GM12878 (cell line): ENCODE measurements around the gene AP2B1. TPM values are rescaled to one million over a fixed set of nuclear protein-coding genes. Genes with fewer than 3 reads are reported as not detected.

Experiments used
- ATAC-seq: fragments of 200-7000 bp; cut with Tn5 transposase; 3 replicates; pipeline ENCODE4 v1.9.1; 2020; ENCODE audit warnings: mild to moderate bottlenecking, moderate library complexity
- BruUV-seq: library from RNA; stranded (reverse); fragments of 400-500 nt; replicated peaks from 2 replicates; lab custom pipeline; 2021; lab: Mats Ljungman, UMichigan
- CTCF ChIA-PET: fragments of 300-600 bp; sonication (Branson Sonifier 250); formaldehyde crosslinking; extraction: SDS; loops from one replicate; lab custom pipeline; 2021; ENCODE audit warnings: inconsistent platforms; lab: Yijun Ruan, JAX
- POLR2A ChIA-PET: fragments of 350-600 bp; formaldehyde crosslinking; extraction: SDS; loops from one replicate; lab custom pipeline; 2021; ENCODE audit warnings: inconsistent platforms; lab: Charles Lee
- RAD21 ChIA-PET: fragments of 300-600 bp; sonication (Branson Sonifier 250); formaldehyde crosslinking; loops from one replicate; lab custom pipeline; 2023; ENCODE audit warnings: antibody characterized with exemption; ENCODE audit not compliant: unreplicated experiment; lab: Charles Lee
- SMC1A ChIA-PET: fragments of 300-600 bp; sonication (Branson Sonifier 250); formaldehyde crosslinking; loops from one replicate; lab custom pipeline; 2023; ENCODE audit not compliant: unreplicated experiment, uncharacterized antibody; lab: Charles Lee
- DNase-seq: peaks from one replicate; pipeline ENCODE4 v3.0.0-alpha.2; 2011; ENCODE audit warnings: low read depth, low spot score
- FAIRE-seq: peaks from 3 replicates; lab custom pipeline; 2011; peaks lifted over from hg19 to GRCh38; lab: Jason Lieb, UNC
- H2AFZ ChIP-seq: 2 replicates; pipeline ENCODE4 v1.6.0; 2011; ENCODE audit warnings: low read depth, low read length, control low read depth; ENCODE audit not compliant: control insufficient read depth
- H3K27ac ChIP-seq: 2 replicates; pipeline ENCODE4 v1.5.1; 2011; ENCODE audit warnings: control low read depth; ENCODE audit not compliant: control insufficient read depth, insufficient read depth
- H3K27me3 ChIP-seq, 2 experiments: replicated peaks in 1 of 2; 2 replicates each; pipeline versions ENCODE4 v1.6.0 to v1.6.1; 2011; ENCODE audit warnings: low read length in 1 of 2; ENCODE audit not compliant: control insufficient read depth in 2 of 2, insufficient read depth in 2 of 2
- H3K36me3 ChIP-seq, 2 experiments: 2 replicates each; pipeline ENCODE4 v1.5.1; 2011; ENCODE audit warnings: low read length in 1 of 2; ENCODE audit not compliant: control insufficient read depth in 2 of 2, insufficient read depth in 2 of 2
- H3K4me1 ChIP-seq: 2 replicates; pipeline ENCODE4 v1.6.1; 2011; ENCODE audit warnings: mild to moderate bottlenecking, low read length, moderate library complexity, mixed read lengths; ENCODE audit not compliant: control insufficient read depth, insufficient read depth
- H3K4me2 ChIP-seq: 2 replicates; pipeline ENCODE4 v1.6.0; 2011; ENCODE audit warnings: control low read depth; ENCODE audit not compliant: control insufficient read depth, insufficient read depth
- H3K4me3 ChIP-seq: fragments of 200-600 bp; sonication (generic); 2 replicates; pipeline ENCODE4 v1.5.1; 2016
- H3K79me2 ChIP-seq: 2 replicates; pipeline ENCODE4 v1.6.0; 2011; ENCODE audit warnings: low read length; ENCODE audit not compliant: control insufficient read depth, insufficient read depth
- H3K9ac ChIP-seq: 2 replicates; pipeline ENCODE4 v1.8.0; 2011; ENCODE audit warnings: low read length, control low read depth, mixed read lengths; ENCODE audit not compliant: control insufficient read depth, insufficient read depth
- H3K9me3 ChIP-seq: replicated peaks from 3 replicates; pipeline ENCODE4 v1.5.1; 2011; ENCODE audit warnings: mild to moderate bottlenecking, low read length; ENCODE audit not compliant: control insufficient read depth, insufficient read depth
- H4K20me1 ChIP-seq: 2 replicates; pipeline ENCODE4 v1.6.0; 2011; ENCODE audit not compliant: control insufficient read depth, insufficient read depth
- BRCA1 ChIP-seq: IDR thresholded peaks from 2 replicates; pipeline ENCODE4 v1.6.1; 2011; ENCODE audit warnings: low read depth, low read length, improper control_type of control experiment
- CEBPB ChIP-seq, 2 experiments: fragments of 150-350 bp in 1 of 2; IDR thresholded peaks; 2 replicates each; pipeline ENCODE4 v1.6.1; 2012 to 2014; ENCODE audit warnings: low read depth in 2 of 2, low read length in 2 of 2, borderline replicate concordance in 1 of 2, inconsistent platforms in 1 of 2
- DPF2 ChIP-seq: fragments of 450-650 bp; IDR thresholded peaks from 2 replicates; pipeline ENCODE4 v1.6.1; 2017; ENCODE audit warnings: mild to moderate bottlenecking
- E2F8 ChIP-seq: fragments of 450-650 bp; IDR thresholded peaks from 2 replicates; pipeline ENCODE4 v1.6.1; 2018; ENCODE audit warnings: mild to moderate bottlenecking, low read depth, moderate library complexity; ENCODE audit not compliant: partially characterized antibody
- EP300 ChIP-seq, 2 experiments: fragments of 150-350 bp in 1 of 2; IDR thresholded peaks; 2 replicates each; pipeline ENCODE4 v1.6.1; 2011 to 2012; ENCODE audit warnings: low read depth in 2 of 2, low read length in 2 of 2, borderline replicate concordance in 1 of 2, improper control_type of control experiment in 1 of 2, inconsistent platforms in 1 of 2; ENCODE audit not compliant: control insufficient read depth in 1 of 2
- EZH2 ChIP-seq: IDR thresholded peaks from 2 replicates; pipeline ENCODE4 v1.6.1; 2012; ENCODE audit warnings: low read depth, mild to moderate bottlenecking, control low read depth, inconsistent platforms, low read length, borderline replicate concordance; ENCODE audit not compliant: control insufficient read depth
- GATAD2B ChIP-seq: fragments of 450-650 bp; conservative IDR thresholded peaks from 2 replicates; pipeline ENCODE4 v1.6.1; 2017; ENCODE audit warnings: low read depth, mild to moderate bottlenecking, moderate library complexity
- KAT2A ChIP-seq: conservative IDR thresholded peaks from 2 replicates; pipeline ENCODE4 v1.6.1; 2011; ENCODE audit warnings: low read depth, low read length; ENCODE audit not compliant: control insufficient read depth
- MTA2 ChIP-seq: fragments of 450-650 bp; IDR thresholded peaks from 2 replicates; pipeline ENCODE4 v1.6.1; 2016; ENCODE audit warnings: low read depth, mild to moderate bottlenecking, moderate library complexity
- NR2F1 ChIP-seq: fragments of 450-650 bp; conservative IDR thresholded peaks from 2 replicates; pipeline ENCODE4 v1.6.1; 2017; ENCODE audit warnings: mild to moderate bottlenecking
- POLR2AphosphoS5 ChIP-seq: IDR thresholded peaks from 2 replicates; pipeline ENCODE4 v1.6.1; 2011; ENCODE audit warnings: mild to moderate bottlenecking, low read length, inconsistent platforms
- PRDM15 ChIP-seq: fragments of 450-650 bp; formaldehyde crosslinking; IDR thresholded peaks from 2 replicates; pipeline ENCODE4 v1.4.0; 2020; ENCODE audit warnings: mild to moderate bottlenecking, moderate library complexity
- SMAD5 ChIP-seq: IDR thresholded peaks from 2 replicates; pipeline ENCODE4 v1.6.1; 2016; ENCODE audit warnings: antibody characterized with exemption, low read depth
- WGBS: methylation state at CpG from one replicate; pipeline ENCODE4 v1.1.6; 2016; ENCODE audit warnings: low lambda C conversion rate; ENCODE audit not compliant: insufficient replicate concordance, insufficient coverage; ENCODE audit errors: missing lambda C conversion rate; 5-methylcytosine and 5-hydroxymethylcytosine counted together
- in situ Hi-C: fragments of 300-500 bp; cut with MboI; formaldehyde crosslinking; loops from 9 replicates; pipeline ENCODE4 v1.14.3; 2018; ENCODE audit warnings: mixed read lengths
- intact Hi-C: fragments of 100-400 bp; cut with micrococcal nuclease; formaldehyde crosslinking; loops from one replicate; pipeline ENCODE4 v1.14.2; 2022; ENCODE audit not compliant: unreplicated experiment
- polyA plus RNA-seq, 11 experiments: library from polyadenylated mRNA; depleted of rRNA in 4 of 11; unstranded in 6 of 11; stranded (reverse) in 5 of 11; fragments of >200 nt; fragmentation: Nextera tagmentation in 4 of 11; fragmentation: Illumina TruSeq in 1 of 11; extraction: Ambion mirVana in 4 of 11; extraction: Trizol in 1 of 11; gene quantifications; 1 replicate in 1 of 11; 2 replicates in 10 of 11; pipeline versions ENCODE4 v1.2.1 to v1.2.3, GENCODE V29; 2011 to 2016; ENCODE audit warnings: inconsistent platforms in 2 of 11, missing spikeins in 2 of 11, low read depth in 1 of 11
- total RNA-seq, 4 experiments: library from RNA; depleted of rRNA in 3 of 4; stranded (reverse); fragments of >200 nt in 3 of 4; fragmentation: Illumina TruSeq in 1 of 4; extraction: Trizol in 1 of 4; gene quantifications; 2 replicates each; pipeline versions ENCODE4 v1.2.1 to v1.2.3, GENCODE V29; 2013 to 2021
- TF ChIP-seq, protein P1 (sequence below): fragments of 450-650 bp; conservative IDR thresholded peaks from 2 replicates; pipeline ENCODE4 v1.6.1; 2017; ENCODE audit warnings: mild to moderate bottlenecking, moderate library complexity

Gene AP2B1
- total and polyA plus RNA-seq, 10 of the 15 experiments (the other 5 are each of a cell fraction or from before 2014, with no cell fraction given) = 18.6 to 112 (median 53.9) TPM

DNA sequence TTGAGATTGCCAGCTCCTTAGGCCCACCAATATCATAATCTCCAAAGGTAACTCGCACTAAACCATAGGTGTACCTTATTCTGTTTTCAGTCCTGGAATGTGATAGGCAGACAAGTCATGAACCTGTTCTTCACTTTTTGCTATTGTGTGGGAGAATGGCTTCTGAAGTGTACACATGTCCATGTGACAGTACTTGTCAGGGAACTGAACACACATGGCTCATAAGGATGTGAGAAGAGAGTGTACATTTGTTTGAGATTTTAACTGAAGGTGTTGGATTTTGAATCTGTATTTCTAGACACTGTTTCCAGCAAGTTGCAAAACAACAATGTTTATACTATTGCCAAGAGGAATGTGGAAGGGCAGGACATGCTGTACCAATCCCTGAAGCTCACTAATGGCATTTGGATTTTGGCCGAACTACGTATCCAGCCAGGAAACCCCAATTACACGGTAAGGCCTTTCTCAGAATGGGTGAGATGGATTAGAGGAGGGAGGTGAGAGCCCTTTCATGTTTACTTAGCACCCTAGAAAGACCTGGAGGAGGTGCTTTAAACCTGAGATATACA lies 129.9 kb downstream of the AP2B1 start:
- Histone ChIP-seq H3K9ac (no peak overlapping the region), H3K9me3 (no peaks in the 10 kb centered on the region), H3K36me3 (peaks cover 3 to 34% of the 10 kb centered on the region in 2 experiments), H2AFZ (no peak overlapping the region), H3K4me2 (no peak overlapping the region), H3K27ac (no peak overlapping the region), H3K4me3 (no peak overlapping the region), H3K4me1 (no peaks in the 10 kb centered on the region), H4K20me1 (no peaks in the 10 kb centered on the region), H3K79me2 (no peaks in the 10 kb centered on the region), H3K27me3 (no peaks in the 10 kb centered on the region)
- ChIA-PET RAD21 (no interaction called here), POLR2A (no interaction called here), CTCF (interaction anchor here (1.0 kb wide), 1 partner anchor 103 kb away, joined by 3 read pairs; no protein-coding TSS in a partner anchor), SMC1A (interaction anchor here (1.1 kb wide), 2 partner anchors 10 to 47 kb away, joined by 3 read pairs; no protein-coding TSS in a partner anchor)
- TF ChIP-seq, protein P1, sequence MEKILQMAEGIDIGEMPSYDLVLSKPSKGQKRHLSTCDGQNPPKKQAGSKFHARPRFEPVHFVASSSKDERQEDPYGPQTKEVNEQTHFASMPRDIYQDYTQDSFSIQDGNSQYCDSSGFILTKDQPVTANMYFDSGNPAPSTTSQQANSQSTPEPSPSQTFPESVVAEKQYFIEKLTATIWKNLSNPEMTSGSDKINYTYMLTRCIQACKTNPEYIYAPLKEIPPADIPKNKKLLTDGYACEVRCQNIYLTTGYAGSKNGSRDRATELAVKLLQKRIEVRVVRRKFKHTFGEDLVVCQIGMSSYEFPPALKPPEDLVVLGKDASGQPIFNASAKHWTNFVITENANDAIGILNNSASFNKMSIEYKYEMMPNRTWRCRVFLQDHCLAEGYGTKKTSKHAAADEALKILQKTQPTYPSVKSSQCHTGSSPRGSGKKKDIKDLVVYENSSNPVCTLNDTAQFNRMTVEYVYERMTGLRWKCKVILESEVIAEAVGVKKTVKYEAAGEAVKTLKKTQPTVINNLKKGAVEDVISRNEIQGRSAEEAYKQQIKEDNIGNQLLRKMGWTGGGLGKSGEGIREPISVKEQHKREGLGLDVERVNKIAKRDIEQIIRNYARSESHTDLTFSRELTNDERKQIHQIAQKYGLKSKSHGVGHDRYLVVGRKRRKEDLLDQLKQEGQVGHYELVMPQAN = no peak
- no peak for TF ChIP-seq PRDM15 (CRISPR knock-in tag)
- no peak for TF ChIP-seq E2F8
- no peak for TF ChIP-seq EZH2
- TF ChIP-seq SMAD5 = no peak
- TF ChIP-seq POLR2AphosphoS5 = no peak
- no peak for TF ChIP-seq KAT2A
- TF ChIP-seq NR2F1 = no peak
- TF ChIP-seq MTA2 = no peak
- TF ChIP-seq BRCA1 = no peak
- no peak for TF ChIP-seq EP300 (IDR thresholded peaks at IDR 0.05; ENCODE audit: borderline replicate concordance in 1 of 2, control insufficient read depth in 1 of 2, low read depth in 2 of 2, low read length in 2 of 2)
- no peak for TF ChIP-seq GATAD2B
- TF ChIP-seq CEBPB (IDR thresholded peaks at IDR 0.05; ENCODE audit: borderline replicate concordance in 1 of 2, low read depth in 2 of 2, low read length in 2 of 2) = no peak
- TF ChIP-seq DPF2 = no peak
- intact Hi-C loops = no loop called here
- FAIRE-seq (no peak), DNase-seq (no peak), ATAC-seq (no peak)
- in situ Hi-C loops = no loop called here
- WGBS = 100% methylated on average over 4 of the region's 4 CpGs
- BruUV-seq = no TSS peak
